Embryonic facial prominence (tissue), 1 donor: Measurements from ENCODE around the gene CASP3.

Experiments
- DNase-seq: peaks from one replicate; pipeline ENCODE4 v3.0.0-alpha.2; 2016; ENCODE audit errors: extremely low spot score

CASP3 gene

DNA sequence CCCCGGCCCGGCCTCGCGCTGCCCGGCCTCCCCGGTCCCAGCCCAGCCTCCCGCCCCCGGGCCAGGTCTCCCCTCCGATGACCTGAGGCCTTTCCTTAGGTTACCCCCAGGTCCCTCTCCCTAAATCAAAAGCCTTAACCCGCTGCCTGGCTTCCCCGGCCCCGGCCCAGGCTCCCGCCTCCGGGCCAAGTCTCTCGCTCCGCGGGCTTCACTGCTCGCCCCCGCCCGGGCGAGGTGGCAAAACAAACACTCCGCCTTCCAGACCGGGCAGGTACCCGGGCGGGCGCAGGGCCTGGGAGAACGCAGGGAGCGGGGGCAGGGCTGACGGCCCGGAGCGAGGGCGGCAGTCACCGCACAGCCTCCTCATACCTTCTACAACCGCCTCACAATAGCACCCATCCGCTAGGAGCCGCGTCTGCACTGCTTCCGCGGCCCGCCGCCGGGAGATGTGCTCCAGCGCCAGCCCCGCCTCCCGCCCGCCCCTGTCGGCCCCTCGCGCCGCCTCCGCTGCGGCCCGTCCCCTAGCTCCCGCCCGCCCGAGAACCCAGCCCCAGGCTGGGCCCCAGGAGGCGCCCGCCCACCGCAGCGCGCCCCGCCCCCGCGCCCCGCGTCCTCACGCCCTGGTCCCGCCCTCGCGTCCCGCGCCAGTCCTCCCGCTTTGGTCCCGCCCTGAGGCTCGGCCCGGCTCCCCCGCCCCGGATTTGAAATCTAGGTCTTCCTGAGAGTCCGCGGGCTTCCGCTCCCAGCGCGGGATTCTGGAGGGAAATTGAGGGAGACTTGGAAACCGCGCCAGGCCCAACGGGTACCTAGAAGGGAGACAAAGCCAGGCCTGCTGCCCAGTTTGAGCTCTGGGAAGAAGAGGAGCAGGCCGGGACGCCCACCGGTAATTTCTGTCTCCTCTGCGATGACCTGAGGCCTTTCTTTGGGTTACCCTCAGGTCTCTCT, at the start of gene CASP3, which contains the start of gene PRIMPOL:
Gene CASP3 (minus strand): TSS at position 422 of the 945 bp plus-strand sequence. CDS start 10,994 bp downstream, outside the sequence.
Gene PRIMPOL (plus strand): TSS at position 713 of the 945 bp plus-strand sequence. CDS start 7,403 bp downstream, outside the sequence.
- DNase-seq: peak; percentile 82

DNA sequence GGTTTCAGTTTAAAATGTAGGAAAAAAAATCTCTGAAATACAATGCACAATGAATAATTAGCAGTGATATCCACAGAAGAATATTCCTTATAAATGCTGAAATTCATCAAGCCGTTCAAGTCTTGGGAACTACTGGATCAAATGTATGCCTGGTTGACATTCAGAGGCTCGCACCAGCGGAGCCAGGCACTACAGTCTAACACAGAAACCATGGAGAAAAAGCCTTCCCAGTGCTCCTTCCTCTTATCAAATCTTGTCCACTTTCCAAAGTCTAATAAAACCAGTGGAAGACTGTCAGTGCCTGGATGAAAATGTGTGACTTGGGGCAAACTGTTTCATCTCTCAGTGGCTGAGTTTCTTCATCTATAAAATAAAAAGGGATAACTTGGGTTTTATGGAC, 48.7 kb upstream of the CASP3 start:
- no peak for DNase-seq

DNA sequence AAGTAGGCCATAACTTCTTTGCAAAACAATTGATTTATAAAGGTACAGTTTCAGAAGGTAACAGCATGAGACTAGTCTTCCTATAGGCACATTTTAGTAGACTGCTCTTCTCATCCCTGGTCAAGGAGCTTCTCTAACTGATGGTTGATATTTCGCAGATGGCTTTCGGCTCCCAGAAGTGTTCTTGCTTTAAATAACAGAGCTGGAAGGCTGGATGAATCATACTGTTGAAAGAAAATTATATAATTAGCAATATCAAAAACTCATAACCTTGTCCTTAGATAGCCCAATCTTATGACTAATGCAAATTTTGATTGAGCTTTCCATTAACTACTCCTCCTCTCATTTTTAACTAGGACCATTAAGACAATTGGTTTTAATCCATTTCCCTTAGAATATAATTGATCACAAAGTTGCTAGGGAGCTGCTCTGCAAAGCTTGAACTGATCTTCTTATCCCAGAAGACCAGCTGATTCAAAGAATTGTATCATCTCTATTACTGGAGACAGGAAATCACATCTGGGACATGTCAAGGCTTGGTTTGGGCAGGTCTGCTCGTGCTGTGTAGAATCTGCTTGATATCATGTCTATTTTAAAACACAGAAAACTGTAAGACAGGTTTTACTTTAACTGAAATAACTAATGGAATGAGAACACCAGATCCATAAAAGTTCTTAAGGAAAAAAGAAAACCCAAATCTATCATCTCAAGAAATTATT, 46.1 kb upstream of the CASP3 start:
- no peak for DNase-seq

DNA sequence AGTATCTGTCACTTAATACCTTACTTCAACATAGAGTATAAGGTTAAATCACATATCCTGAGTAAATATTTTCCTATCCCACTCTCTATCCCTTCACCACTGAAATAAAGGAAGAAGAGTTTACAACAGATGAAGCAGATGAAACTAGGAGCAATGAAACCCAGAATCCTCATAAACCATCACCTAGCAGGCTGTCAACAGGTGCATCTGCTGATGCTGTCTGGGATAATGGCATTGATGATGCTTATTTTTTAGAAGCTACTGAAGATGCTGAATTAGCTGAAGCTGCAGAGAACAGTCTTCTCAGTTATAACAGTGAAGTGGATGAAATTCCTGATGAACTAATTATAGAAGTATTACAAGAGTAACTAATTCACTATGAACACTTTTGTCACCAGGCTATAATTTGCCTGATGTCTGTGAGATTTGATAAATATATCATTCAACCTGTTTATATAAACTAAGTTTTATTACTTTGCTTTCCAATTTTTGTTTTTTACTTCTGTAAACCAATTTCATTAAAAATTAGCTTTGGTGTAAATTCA, 45.2 kb upstream of the CASP3 start:
- no peak for DNase-seq

GRCh38 chr4:184693056-184693455, 43.8 kb upstream of the CASP3 start:
- no peak for DNase-seq

DNA sequence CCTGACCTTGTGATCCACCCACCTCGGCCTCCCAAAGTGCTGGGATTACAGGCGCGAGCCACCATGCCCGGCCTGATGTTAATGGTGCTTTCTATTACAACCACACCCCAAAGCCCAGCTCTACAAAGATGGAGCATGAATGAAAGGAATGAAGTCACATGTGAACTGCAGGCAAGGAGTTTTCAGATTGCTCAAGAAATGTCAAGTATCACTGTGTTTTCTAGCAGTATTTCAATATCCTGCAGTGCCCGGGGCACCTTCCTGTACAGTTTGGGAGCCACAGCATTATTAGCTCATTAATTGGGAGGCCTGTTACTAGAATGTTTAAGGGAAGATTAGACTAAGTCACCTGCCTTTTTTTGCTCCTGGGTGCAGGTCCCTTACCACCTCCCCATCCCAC, 40.4 kb upstream of the CASP3 start:
- no peak for DNase-seq

DNA sequence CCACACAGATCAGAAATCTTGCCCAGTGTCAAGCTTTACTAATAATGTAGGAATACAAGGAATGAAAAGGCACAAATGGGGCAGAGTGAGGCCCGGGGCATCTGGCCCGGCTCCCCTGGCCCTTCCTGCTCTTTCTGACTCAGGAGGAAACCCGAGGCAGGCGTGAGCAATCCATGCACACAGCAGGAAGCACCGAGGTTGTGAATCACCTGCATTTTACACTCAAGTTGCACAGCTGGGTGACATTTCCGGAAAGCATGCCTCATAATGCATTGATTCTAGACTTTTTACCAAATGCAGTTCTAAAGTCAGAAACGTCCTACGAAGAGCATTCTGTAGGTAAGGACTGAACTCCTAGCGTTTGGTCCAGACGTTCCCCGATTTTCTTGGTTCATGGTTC, 39.2 kb upstream of the CASP3 start:
- no peak for DNase-seq

GRCh38 chr4:184688005-184688404, 38.8 kb upstream of the CASP3 start:
- no peak for DNase-seq

DNA sequence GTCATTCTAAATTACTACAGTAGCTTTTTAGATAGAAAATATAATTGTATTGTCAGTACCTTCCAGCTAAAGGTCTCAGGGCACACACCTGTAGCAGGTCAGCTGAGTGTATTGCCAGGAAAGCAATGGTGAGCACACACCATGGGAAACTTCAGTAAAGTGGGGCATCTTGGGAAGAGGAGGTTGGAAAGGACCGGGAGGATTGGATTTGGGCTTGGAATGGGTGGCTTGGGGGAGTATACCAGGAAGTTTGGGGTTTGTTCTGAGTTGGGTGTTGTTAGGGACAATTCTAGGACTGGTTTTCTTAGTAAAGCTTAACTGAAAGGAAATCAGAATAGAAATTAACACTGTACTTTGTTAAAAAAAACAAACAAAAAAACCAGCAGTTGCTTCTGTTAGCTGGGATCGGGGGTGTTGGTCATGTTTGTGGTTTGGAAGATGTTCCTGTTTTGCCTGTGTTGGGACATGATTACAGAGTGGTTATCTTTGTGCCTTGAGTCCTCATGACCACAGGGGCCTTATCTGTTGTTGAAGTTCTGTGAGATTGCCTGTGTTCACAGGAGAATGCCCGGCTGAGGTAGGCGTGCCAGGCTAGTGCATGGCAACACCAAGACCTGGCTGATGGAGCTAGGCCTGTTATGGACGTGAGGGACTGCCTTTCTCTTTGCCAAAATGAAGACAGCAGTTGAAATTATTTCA, 35.4 kb upstream of the CASP3 start:
- DNase-seq: no peak

- DNase-seq: no peak
These were observed 32.7 kb upstream of the CASP3 start for GRCh38 chr4:184681916-184682315.

GRCh38 chr4:184680698-184681097, 31.5 kb upstream of the CASP3 start:
- DNase-seq: no peak

DNA sequence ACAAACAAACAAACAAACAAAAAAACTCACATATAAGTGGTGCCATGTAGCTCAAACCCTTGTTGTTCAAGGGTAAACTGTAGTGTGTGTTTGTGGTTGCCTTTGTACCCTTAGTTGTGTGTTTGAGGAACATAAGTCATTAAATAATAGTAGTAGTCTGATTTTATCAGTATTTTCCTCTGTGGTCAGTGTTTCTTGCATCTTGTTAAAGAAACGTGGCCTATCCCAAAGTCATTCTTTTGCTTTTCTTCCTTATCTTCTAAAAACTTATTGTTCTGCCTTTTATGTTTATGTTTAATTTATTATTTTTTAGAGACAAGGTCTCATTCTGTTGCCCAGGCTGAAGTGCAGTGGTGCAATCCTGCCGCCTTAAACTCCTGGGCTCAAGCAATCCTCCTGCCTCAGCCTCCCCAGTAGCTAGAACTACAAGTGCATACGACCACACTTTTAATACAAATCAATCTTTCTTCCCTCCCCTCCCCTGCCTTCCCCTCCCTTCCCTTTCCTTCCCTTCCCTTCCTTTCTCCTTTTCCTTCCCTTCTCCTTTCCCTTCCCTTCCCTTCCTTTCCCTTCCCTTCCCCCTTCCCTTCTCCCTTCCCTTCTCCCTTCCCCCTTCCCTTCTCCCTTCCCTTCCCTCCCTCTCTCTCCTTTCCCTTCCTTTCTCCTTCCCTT, 26.7 kb upstream of the CASP3 start:
- DNase-seq: no peak

GRCh38 chr4:184675018-184675417, 25.8 kb upstream of the CASP3 start:
- no peak for DNase-seq

- no peak for DNase-seq
These were observed 24.8 kb upstream of the CASP3 start for GRCh38 chr4:184674011-184674410.

DNA sequence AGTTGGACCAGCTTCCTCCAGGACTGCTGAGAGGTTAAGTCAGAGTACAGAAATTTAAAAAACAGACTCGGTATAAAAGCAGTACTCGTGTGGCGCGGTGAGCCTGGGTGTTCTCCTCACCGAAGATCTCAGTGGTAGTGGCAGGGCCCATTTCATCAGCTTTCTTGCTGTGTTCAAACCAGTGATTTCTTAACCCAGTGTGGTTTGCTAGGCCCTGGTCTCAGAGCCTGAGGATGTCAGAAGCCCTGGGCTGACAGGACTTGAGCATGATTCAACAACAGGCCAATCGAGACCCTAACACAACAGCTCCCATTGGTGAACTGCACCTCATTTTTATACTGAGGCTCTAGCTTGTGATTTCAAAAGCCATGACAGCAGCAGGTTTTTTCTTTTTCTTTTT, 23.5 kb upstream of the CASP3 start:
- no peak for DNase-seq

- no peak for DNase-seq
These were observed 21.9 kb upstream of the CASP3 start for GRCh38 chr4:184671101-184671500.

GRCh38 chr4:184669251-184669650, 20.0 kb upstream of the CASP3 start:
- no peak for DNase-seq

DNA sequence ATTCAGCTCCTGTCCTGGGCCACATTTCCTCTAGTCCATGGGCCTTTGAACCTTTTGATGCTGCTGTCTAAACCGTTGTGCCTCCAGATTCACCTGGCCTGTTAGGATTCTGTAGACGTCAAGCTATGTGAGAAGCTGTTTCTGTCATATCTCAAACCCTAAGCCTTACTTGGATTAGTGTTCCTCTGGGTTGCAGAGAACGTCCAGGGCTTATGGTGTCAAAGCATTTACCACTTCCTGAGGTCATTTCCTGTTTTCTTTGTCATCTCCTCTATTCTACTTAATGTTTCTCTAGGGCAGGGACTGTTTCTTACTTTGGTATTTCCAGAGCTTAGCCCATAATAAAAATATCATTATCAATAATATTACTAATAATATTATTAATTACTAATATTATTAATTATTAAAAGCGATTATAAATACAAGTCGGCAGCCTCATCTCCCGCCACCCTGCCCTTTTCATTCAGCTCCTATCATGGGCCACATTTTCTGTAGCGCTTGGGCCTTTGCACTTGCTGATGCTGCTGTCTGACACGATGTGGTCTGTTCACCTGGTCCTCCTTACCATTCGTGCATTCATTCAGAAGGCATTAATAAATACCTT, 19.4 kb upstream of the CASP3 start:
- no peak for DNase-seq

GRCh38 chr4:184668096-184668495, 18.8 kb upstream of the CASP3 start:
- no peak for DNase-seq

DNA sequence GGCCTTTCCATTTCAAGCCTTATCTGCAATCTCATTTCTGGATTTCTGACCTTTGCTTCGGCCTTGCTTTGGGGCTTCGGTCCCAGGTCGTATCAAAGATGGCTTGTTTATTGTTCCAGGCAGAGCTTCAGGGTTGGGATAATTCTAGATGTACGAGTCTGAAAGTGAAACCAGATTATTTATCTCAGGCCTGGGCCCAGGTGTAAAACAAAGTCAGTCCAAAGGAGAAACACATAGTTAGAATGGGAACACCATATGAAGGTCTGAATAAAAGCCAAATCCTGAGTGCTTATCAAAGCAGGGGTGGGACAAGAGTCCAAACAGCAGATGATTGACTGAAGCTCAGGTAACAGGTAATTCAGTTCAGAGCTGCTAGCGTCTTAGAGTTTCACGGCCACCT, 17.4 kb upstream of the CASP3 start:
- no peak for DNase-seq
